Thoracic aorta (tissue), 2 donors: ENCODE results near the gene ACSF2. TPM values are rescaled to one million over a fixed set of nuclear protein-coding genes. Genes with fewer than 3 reads are reported as not detected.

Source experiments
- ATAC-seq: fragments of 150-250 bp; one replicate; pipeline ENCODE4 v1.8.0; 2017; ENCODE audit warnings: low read depth; ENCODE audit not compliant: insufficient number of reproducible peaks, low FRiP score
- DNase-seq: peaks from one replicate; pipeline ENCODE4 v3.0.0-alpha.2; 2020; ENCODE audit warnings: low spot score
- H3K27ac ChIP-seq, 2 donors: fragments of 200-600 bp; sonication (generic); 1 replicate in 1 of 2; 2 replicates in 1 of 2; pipeline ENCODE4 v1.5.1; 2016; ENCODE audit warnings: mild to moderate bottlenecking in 2 of 2, moderate library complexity in 2 of 2
- H3K27me3 ChIP-seq: fragments of 200-600 bp; sonication (generic); replicated peaks from 2 replicates; pipeline ENCODE4 v1.6.0; 2016; ENCODE audit warnings: mild to moderate bottlenecking; ENCODE audit not compliant: insufficient read depth
- H3K36me3 ChIP-seq: fragments of 200-600 bp; sonication (generic); one replicate; pipeline ENCODE4 v1.5.1; 2016
- H3K4me1 ChIP-seq, 2 donors: fragments of 200-600 bp; sonication (generic); 1 replicate in 1 of 2; 2 replicates in 1 of 2; pipeline versions ENCODE4 v1.5.1 to v1.6.0; 2016; ENCODE audit warnings: low read depth in 2 of 2, mild to moderate bottlenecking in 1 of 2; ENCODE audit not compliant: control insufficient read depth in 1 of 2
- H3K4me3 ChIP-seq: fragments of 200-600 bp; sonication (generic); 2 replicates; pipeline ENCODE4 v1.5.1; 2016; ENCODE audit warnings: mild to moderate bottlenecking
- H3K9me3 ChIP-seq: fragments of 200-600 bp; sonication (generic); 2 replicates; pipeline ENCODE4 v1.5.1; 2016
- total RNA-seq, 2 donors: library from RNA; depleted of rRNA; stranded (reverse); fragments of >200 nt; gene quantifications; one replicate each; pipeline versions ENCODE4 v1.1.0 to v1.2.3, GENCODE V29; 2016
- TF ChIP-seq, protein P1 (sequence below): fragments of 200-600 bp; sonication (generic); IDR thresholded peaks from one replicate; pipeline ENCODE4 v1.5.1; 2019; ENCODE audit warnings: antibody characterized with exemption

The ACSF2 gene
- total RNA-seq, 2 donors from 2014 or later: 11.1 to 41.6 TPM

DNA sequence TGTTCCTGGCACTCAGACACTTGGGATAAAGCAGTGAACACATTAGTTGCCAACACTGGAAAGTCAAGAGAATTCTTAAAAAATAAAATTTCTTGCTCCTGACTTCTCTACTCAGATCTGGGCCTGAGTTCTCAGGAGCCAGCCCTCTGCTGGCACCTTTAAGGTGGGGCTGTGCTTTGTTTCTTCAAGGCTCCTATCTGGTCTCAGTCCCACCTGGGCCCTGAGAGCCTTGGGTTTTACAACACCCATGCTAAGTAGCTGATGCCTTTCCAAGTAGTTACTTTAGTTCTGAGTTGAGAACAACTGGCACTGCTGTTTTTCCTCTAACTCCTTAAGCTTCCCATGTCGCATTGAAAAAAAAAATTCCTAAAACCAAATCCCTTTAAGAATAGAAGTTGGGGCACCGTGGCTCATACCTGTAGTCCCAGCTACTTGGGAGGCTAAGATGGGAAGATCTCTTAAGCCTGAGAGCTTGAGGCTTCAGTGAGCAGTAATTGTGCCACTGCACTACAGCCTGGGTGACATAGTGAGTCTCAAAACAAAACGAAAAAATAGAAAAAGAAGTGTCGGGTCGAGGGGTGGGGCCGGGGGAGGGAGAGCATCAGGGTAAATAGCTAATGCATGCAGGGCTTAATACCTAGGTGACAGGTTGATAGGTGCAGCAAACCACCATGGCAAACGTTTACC, 26.1 kb downstream of the ACSF2 start:
- Histone ChIP-seq H3K4me3 (no peak overlapping the region), H3K9me3 (no peaks in the 10 kb centered on the region), H3K4me1 (no peaks in the 10 kb centered on the region), H3K36me3 (no peaks in the 10 kb centered on the region), H3K27ac (no peak overlapping the region), H3K27me3 (no peaks in the 10 kb centered on the region)
- TF ChIP-seq, protein P1, sequence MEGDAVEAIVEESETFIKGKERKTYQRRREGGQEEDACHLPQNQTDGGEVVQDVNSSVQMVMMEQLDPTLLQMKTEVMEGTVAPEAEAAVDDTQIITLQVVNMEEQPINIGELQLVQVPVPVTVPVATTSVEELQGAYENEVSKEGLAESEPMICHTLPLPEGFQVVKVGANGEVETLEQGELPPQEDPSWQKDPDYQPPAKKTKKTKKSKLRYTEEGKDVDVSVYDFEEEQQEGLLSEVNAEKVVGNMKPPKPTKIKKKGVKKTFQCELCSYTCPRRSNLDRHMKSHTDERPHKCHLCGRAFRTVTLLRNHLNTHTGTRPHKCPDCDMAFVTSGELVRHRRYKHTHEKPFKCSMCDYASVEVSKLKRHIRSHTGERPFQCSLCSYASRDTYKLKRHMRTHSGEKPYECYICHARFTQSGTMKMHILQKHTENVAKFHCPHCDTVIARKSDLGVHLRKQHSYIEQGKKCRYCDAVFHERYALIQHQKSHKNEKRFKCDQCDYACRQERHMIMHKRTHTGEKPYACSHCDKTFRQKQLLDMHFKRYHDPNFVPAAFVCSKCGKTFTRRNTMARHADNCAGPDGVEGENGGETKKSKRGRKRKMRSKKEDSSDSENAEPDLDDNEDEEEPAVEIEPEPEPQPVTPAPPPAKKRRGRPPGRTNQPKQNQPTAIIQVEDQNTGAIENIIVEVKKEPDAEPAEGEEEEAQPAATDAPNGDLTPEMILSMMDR: no peak
- ATAC-seq (no peak), DNase-seq (no peak)

DNA sequence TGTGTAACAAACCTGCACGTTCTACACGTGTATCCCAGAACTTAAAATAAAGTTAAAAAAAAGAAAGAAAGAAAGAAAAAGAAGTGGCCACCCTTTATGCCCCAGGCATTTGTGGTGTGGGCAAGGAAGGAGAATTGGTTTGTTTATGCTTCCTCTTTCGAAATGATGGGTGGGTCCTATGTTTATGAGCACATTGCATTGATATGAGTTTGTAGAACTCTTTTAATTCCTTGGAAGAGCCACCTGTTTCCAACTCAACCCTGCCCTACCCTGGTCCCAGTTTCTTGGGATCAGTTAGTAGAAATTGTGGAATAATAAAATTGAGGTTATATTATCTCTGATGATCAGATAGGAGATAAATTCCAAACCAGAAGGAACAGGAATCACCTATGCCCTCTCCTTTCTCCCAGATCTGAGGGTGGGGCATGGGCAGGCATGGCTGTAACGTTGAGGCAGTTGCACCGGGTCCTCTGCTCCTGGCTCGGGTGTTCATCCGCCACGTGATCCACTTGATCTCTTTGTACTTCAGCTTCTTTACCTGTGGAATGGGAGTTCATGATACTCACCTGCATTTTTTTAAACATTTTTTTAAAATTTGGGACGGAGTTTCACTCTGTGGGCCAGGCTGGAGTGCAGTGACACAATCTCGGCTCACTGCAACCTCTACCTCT, 26.7 kb downstream of the ACSF2 start:
- no peaks in the 10 kb centered on the region for H3K27me3 ChIP-seq
- ATAC-seq (no peak), DNase-seq (no peak)
- TF ChIP-seq, protein P1: no peak
- H3K9me3 ChIP-seq: no peaks in the 10 kb centered on the region
- H3K36me3 ChIP-seq: no peaks in the 10 kb centered on the region
- H3K4me3 ChIP-seq: no peak overlapping the region
- no peaks in the 10 kb centered on the region for H3K4me1 ChIP-seq
- H3K27ac ChIP-seq: no peak overlapping the region

DNA sequence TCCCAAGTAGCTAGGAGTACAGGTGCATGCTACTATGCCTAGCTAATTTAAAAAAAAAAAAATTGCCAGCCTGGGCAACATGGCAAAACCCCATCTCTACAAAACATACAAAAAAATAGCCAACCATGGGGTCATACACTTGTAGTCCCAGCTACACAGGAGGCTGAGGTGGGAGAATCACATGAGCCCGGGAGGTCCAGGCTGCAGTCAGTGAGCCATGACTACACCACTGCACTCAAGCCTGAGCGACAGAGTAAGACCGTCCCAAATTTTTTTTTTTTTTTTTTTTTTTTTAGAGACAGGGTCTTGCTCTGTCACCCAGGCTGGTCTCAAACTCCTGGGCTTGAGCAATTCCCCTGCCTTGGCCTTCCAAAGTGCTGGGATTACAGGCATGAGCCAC, 27.9 kb downstream of the ACSF2 start:
- H3K27me3 ChIP-seq: no peaks in the 10 kb centered on the region
- H3K36me3 ChIP-seq: no peaks in the 10 kb centered on the region
- H3K9me3 ChIP-seq: no peaks in the 10 kb centered on the region
- ATAC-seq (no peak), DNase-seq (no peak)
- TF ChIP-seq, protein P1: no peak
- no peaks in the 10 kb centered on the region for H3K4me1 ChIP-seq
- H3K27ac ChIP-seq: no peak overlapping the region
- H3K4me3 ChIP-seq: no peak overlapping the region

DNA sequence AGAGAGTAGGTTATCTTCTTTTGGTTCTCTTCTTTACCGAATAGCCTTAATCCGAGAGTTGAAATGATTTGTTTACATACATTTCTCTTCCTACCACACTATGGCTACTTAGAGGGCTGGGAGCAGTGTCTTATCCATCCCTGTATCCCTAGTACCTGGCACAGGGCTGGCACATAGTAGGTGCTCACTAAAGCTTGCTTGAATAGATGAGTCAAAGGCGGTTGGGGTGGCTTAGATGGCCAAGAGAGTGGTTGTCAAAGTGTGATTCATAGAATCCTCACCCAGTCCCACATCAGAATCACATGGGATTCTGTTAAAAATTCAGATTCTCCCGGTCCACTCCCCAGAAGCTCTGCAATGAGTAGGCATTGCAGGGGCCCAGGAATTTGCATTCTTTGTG, 31.6 kb downstream of the ACSF2 start:
- no peak for DNase-seq
- no peaks in the 10 kb centered on the region for H3K9me3 ChIP-seq
- H3K27me3 ChIP-seq: no peaks in the 10 kb centered on the region
- no peaks in the 10 kb centered on the region for H3K4me1 ChIP-seq
- H3K36me3 ChIP-seq: no peaks in the 10 kb centered on the region
- TF ChIP-seq, protein P1: no peak
- no peak overlapping the region for H3K27ac ChIP-seq
- no peak for ATAC-seq
- H3K4me3 ChIP-seq: no peak overlapping the region

DNA sequence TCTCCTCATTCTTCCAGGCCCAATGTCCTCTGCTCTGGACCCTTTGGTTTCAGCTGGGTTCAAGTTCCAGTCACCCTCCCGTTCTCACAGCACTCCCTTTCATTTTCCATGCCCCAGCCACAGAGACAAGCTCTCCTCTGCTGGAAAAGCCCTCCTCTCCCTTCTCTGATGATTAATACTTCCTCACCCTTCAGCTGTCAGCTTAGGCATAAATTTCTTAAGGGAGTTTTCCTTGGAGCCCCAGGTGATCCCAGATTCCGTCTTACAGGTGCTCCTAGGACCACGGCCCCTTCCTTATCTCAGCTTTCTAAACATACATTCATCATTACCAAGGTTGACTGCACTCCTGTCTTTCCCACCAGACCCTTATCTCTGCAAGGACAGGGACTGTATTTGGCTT, 32.3 kb downstream of the ACSF2 start:
- no peaks in the 10 kb centered on the region for H3K27me3 ChIP-seq
- DNase-seq (no peak), ATAC-seq (no peak)
- no peaks in the 10 kb centered on the region for H3K4me1 ChIP-seq
- H3K4me3 ChIP-seq: no peak overlapping the region
- no peaks in the 10 kb centered on the region for H3K36me3 ChIP-seq
- no peaks in the 10 kb centered on the region for H3K9me3 ChIP-seq
- no peak overlapping the region for H3K27ac ChIP-seq
- TF ChIP-seq, protein P1: no peak
